NT2/D1 (cell line): ENCODE results near the gene PHLDB3.

ENCODE experiments used
- YY1 ChIP-seq: IDR thresholded peaks from 2 replicates; pipeline ENCODE4 v1.6.1; 2011; ENCODE audit not compliant: insufficient read length, insufficient read depth
- ZNF274 ChIP-seq: IDR thresholded peaks from 2 replicates; pipeline ENCODE4 v1.6.1; 2011; ENCODE audit warnings: mild to moderate bottlenecking, low read depth, low read length

DNA sequence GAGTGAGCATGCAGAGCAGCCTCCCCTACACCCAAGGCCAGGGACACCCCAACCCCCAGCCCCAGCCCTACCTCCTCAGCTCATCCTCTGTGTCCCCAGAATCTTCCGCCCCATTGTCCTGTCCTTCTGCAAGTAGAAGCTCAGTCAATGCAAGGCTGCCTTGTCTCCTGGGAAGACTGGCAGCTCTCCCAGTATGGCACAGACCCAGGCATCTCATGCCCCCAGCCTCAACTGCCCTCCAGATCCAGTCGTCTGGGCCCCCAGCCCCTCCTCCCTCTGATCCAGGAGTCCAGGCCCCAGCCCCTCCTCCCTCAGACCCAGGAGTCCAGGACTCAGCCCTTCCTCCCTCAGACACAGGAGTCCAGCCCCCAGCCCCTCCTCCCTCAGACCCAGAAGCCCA, 41.4 kb upstream of the PHLDB3 start:
- TF ChIP-seq ZNF274 (no peak), YY1 (no peak)
